ENCODE data around the gene SYVN1. TPM values are rescaled to one million over a fixed set of nuclear protein-coding genes. Genes with fewer than 3 reads are reported as not detected.

Gene SYVN1
- polyA plus RNA-seq, 2 of the 4 experiments (the other 2 are of a cell fraction), result 21.4 to 25.1 TPM

GRCh38 chr11:65087216-65087615, 47.1 kb downstream of the SYVN1 start:
- peaks cover 19% of the 10 kb centered on the region for H3K4me1 ChIP-seq
- no peak overlapping the region for H3K4me2 ChIP-seq
- CTCF ChIA-PET, result interaction anchor here (1.0 to 4.7 kb wide), 3 partner anchors 16 to 30 kb away, joined by 3 to 30 read pairs (median 7); partner anchors contain the start of genes TM7SF2 and ZNHIT2
- TF ChIP-seq RCOR1 (IDR thresholded peaks at IDR 0.05; ENCODE audit: low read depth, low read length), result no peak
- no peak for TF ChIP-seq E2F6 (IDR thresholded peaks at IDR 0.05; ENCODE audit: borderline replicate concordance, low read depth)
- TF ChIP-seq ELK1 (IDR thresholded peaks at IDR 0.05; ENCODE audit: low read depth, low read length), result no peak
- TF ChIP-seq ZSCAN20 (CRISPR knock-in tag; IDR thresholded peaks at IDR 0.05), result no peak
- TF ChIP-seq SMC3 (IDR thresholded peaks at IDR 0.05), result no peak
- no peak for TF ChIP-seq JUN (IDR thresholded peaks at IDR 0.05)
- TF ChIP-seq FOSL2 (IDR thresholded peaks at IDR 0.05), result no peak
- no peak for TF ChIP-seq FOSL2 (CRISPR knock-in tag; IDR thresholded peaks at IDR 0.05)
- no peak for TF ChIP-seq CEBPB (IDR thresholded peaks at IDR 0.05)
- TF ChIP-seq EHMT2 (IDR thresholded peaks at IDR 0.05; ENCODE audit: low read depth), result no peak
- no peak for TF ChIP-seq HES2 (IDR thresholded peaks at IDR 0.05)
- TF ChIP-seq HOXA7 (CRISPR knock-in tag; IDR thresholded peaks at IDR 0.05), result no peak
- no peak for TF ChIP-seq BCL3 (IDR thresholded peaks at IDR 0.05)
- TF ChIP-seq CTCF (IDR thresholded peaks at IDR 0.05), result no peak
- TF ChIP-seq NR3C1 (IDR thresholded peaks at IDR 0.05), result no peak
- FAIRE-seq (no peak), DNase-seq (ENCODE audit: low read depth in 1 of 2, low spot score in 1 of 2) (no peak), ATAC-seq (no peak)
- H3K9me3 ChIP-seq, result no peaks in the 10 kb centered on the region
- POLR2A ChIA-PET, result no interaction called here
- no peak overlapping the region for H3K27ac ChIP-seq
- 95% methylated on average over 11 of the region's 11 CpGs for WGBS (ENCODE audit: missing lambda C conversion rate)
- no peak overlapping the region for H3K4me3 ChIP-seq

- no peak for ATAC-seq
- no peak for DNase-seq (ENCODE audit: low read depth in 1 of 2, low spot score in 1 of 2)
- ChIA-PET CTCF (interaction anchor here (1.0 to 4.7 kb wide), 5 partner anchors 8 to 74 kb away, joined by 3 to 30 read pairs (median 7); partner anchors contain the start of genes TM7SF2, VPS51 and ZNHIT2), POLR2A (no interaction called here)
- Histone ChIP-seq H3K4me3 (no peak overlapping the region), H3K9me3 (no peaks in the 10 kb centered on the region), H3K27ac (no peak overlapping the region), H3K4me2 (no peak overlapping the region), H3K4me1 (peaks cover 23% of the 10 kb centered on the region)
- no peak for FAIRE-seq
- whole genome bisulfite sequencing (ENCODE audit: missing lambda C conversion rate), result 97% methylated on average over 8 of the region's 9 CpGs
- TF ChIP-seq ZFP36 (IDR thresholded peaks at IDR 0.05; ENCODE audit: borderline replicate concordance, partially characterized antibody), result no peak
- TF ChIP-seq RARB (CRISPR knock-in tag; IDR thresholded peaks at IDR 0.05), result no peak
- no peak for TF ChIP-seq HES2 (IDR thresholded peaks at IDR 0.05)
- no peak for TF ChIP-seq TFCP2L1 (CRISPR knock-in tag; IDR thresholded peaks at IDR 0.05)
- no peak for TF ChIP-seq HDAC2 (IDR thresholded peaks at IDR 0.05)
- TF ChIP-seq HEYL (CRISPR knock-in tag; IDR thresholded peaks at IDR 0.05), result no peak
- no peak for TF ChIP-seq CHD4 (IDR thresholded peaks at IDR 0.05; ENCODE audit: borderline replicate concordance)
- TF ChIP-seq CEBPB (IDR thresholded peaks at IDR 0.05), result no peak
- no peak for TF ChIP-seq FOXS1 (CRISPR knock-in tag; IDR thresholded peaks at IDR 0.05)
- no peak for TF ChIP-seq CTCF (IDR thresholded peaks at IDR 0.05)
- no peak for TF ChIP-seq RCOR1 (IDR thresholded peaks at IDR 0.05; ENCODE audit: low read depth, low read length)
- TF ChIP-seq MAZ (IDR thresholded peaks at IDR 0.05; ENCODE audit: borderline replicate concordance, low read depth, low read length), result no peak
Measured at GRCh38 chr11:65086809-65087208, 47.5 kb downstream of the SYVN1 start.
